Stomach (tissue), 9 donors: ENCODE results near the gene PSTPIP2. TPM values are rescaled to one million over a fixed set of nuclear protein-coding genes. Genes with fewer than 3 reads are reported as not detected.

Source experiments
- DNase-seq, 2 donors: peaks; one replicate each; pipeline versions ENCODE4 v3.0.0 to v3.0.0-alpha.2; 2013 to 2019
- H3K27ac ChIP-seq, 5 donors: fragments of 200-600 bp in 4 of 5; sonication (generic) in 4 of 5; one replicate each; pipeline ENCODE4 v1.5.1; 2013 to 2019; ENCODE audit warnings: mild to moderate bottlenecking in 1 of 5, moderate library complexity in 1 of 5
- H3K27me3 ChIP-seq, 3 donors: fragments of 200-600 bp; sonication (generic); one replicate each; pipeline ENCODE4 v1.5.1; 2017 to 2019; ENCODE audit warnings: mixed run types in 1 of 3
- H3K36me3 ChIP-seq, 4 donors: fragments of 200-600 bp; sonication (generic); 1 replicate in 3 of 4; 2 replicates in 1 of 4; pipeline ENCODE4 v1.5.1; 2016 to 2019
- H3K4me1 ChIP-seq, 4 donors: fragments of 200-600 bp; sonication (generic); one replicate each; pipeline ENCODE4 v1.5.1; 2016 to 2019
- H3K4me3 ChIP-seq, 4 donors: fragments of 200-600 bp; sonication (generic) in 3 of 4; one replicate each; pipeline ENCODE4 v1.5.1; 2016 to 2019; ENCODE audit warnings: mild to moderate bottlenecking in 1 of 4
- H3K9me3 ChIP-seq, 4 donors: fragments of 200-600 bp; sonication (generic); one replicate each; pipeline ENCODE4 v1.5.1; 2016 to 2019
- CTCF ChIP-seq, 7 experiments: fragments of 450-650 bp in 4 of 7; fragments of 200-600 bp in 3 of 7; sonication (generic) in 3 of 7; IDR thresholded peaks; one replicate each; pipeline ENCODE4 v1.5.1; 2016 to 2019; ENCODE audit warnings: antibody characterized with exemption in 7 of 7, control low read depth in 2 of 7, mild to moderate bottlenecking in 1 of 7
- EP300 ChIP-seq: sonication (generic); formaldehyde crosslinking; IDR thresholded peaks from one replicate; pipeline ENCODE4 v1.6.1; 2017; ENCODE audit warnings: antibody characterized with exemption
- POLR2A ChIP-seq, 4 donors: fragments of 450-650 bp; IDR thresholded peaks; one replicate each; pipeline ENCODE4 v1.6.1; 2016; ENCODE audit warnings: antibody characterized with exemption in 4 of 4, control low read depth in 2 of 4, mild to moderate bottlenecking in 1 of 4, moderate library complexity in 1 of 4
- POLR2AphosphoS5 ChIP-seq, 3 donors: sonication (generic); formaldehyde crosslinking; IDR thresholded peaks; one replicate each; pipeline ENCODE4 v1.6.1; 2016; ENCODE audit warnings: antibody characterized with exemption in 3 of 3
- WGBS, 5 donors: extraction: QIAGEN DNeasy Blood & Tissue Kit in 3 of 5; methylation state at CpG; one replicate each; pipeline versions ENCODE4 v1.1.5 to v1.1.7; 2013 to 2018; 5-methylcytosine and 5-hydroxymethylcytosine counted together
- intact Hi-C: fragments of 100-400 bp; cut with DNase I; formaldehyde crosslinking; loops from one replicate; pipeline ENCODE4 v1.15.1; 2023; ENCODE audit warnings: low total_unique reads
- polyA plus RNA-seq, 3 donors: library from polyadenylated mRNA; stranded (reverse); fragments of 200-250 nt; gene quantifications; one replicate each; pipeline ENCODE4 v1.2.3, GENCODE V29; 2013
- total RNA-seq, 5 donors: library from RNA; depleted of rRNA; stranded (reverse); fragments of >200 nt; gene quantifications; one replicate each; pipeline versions ENCODE4 v1.1.0 to v1.2.3, GENCODE V29; 2014 to 2016
- donor health status: healthy with polysubstance abuse.
- donor health status: Bipolar disorder and iron deficiency.
- donor health status: healthy.

Gene PSTPIP2
- total and polyA plus RNA-seq, 8 donors, result 1.2 to 11.0 (median 7.0) TPM

- Histone ChIP-seq H3K27me3 (no peaks in the 10 kb centered on the region), H3K4me1 (peaks cover 0 to 12% (median 4%) of the 10 kb centered on the region in 4 donors), H3K27ac (no peak overlapping the region), H3K4me3 (no peak overlapping the region), H3K9me3 (no peaks in the 10 kb centered on the region), H3K36me3 (peaks cover 43 to 80% (median 74%) of the 10 kb centered on the region in 4 donors)
- intact Hi-C loops, result no loop called here
- TF ChIP-seq EP300 (no peak), POLR2A (IDR thresholded peaks at IDR 0.05) (no peak), CTCF (IDR thresholded peaks at IDR 0.05) (no peak), POLR2AphosphoS5 (IDR thresholded peaks at IDR 0.05) (no peak)
- no peak for DNase-seq
- 54 to 78% (median 58%) methylated on average over 1 of the region's 1 CpG for WGBS, 5 donors
Measured at GRCh38 chr18:46080156-46080555, 8.1 kb upstream of the PSTPIP2 start.

- no peak for DNase-seq
- Histone ChIP-seq H3K9me3 (no peaks in the 10 kb centered on the region), H3K36me3 (peaks cover 35 to 71% (median 65%) of the 10 kb centered on the region in 4 donors), H3K4me3 (no peak overlapping the region), H3K27me3 (no peaks in the 10 kb centered on the region), H3K27ac (no peak overlapping the region), H3K4me1 (peaks cover 0 to 5% (median 0%) of the 10 kb centered on the region in 4 donors)
- TF ChIP-seq POLR2A (IDR thresholded peaks at IDR 0.05) (no peak), CTCF (IDR thresholded peaks at IDR 0.05) (no peak), EP300 (no peak), POLR2AphosphoS5 (IDR thresholded peaks at IDR 0.05) (no peak)
- intact Hi-C loops, result loop anchor here (10.0 kb wide), 1 partner anchor 115 kb away; the partner anchor contains the start of gene EPG5
Measured at GRCh38 chr18:46079336-46079735, 7.3 kb upstream of the PSTPIP2 start.

GRCh38 chr18:46073474-46074331 is 1.6 kb upstream of the PSTPIP2 start:
- intact Hi-C loops, result loop anchor here (10.0 kb wide), 1 partner anchor 109 kb away; the partner anchor contains the start of gene EPG5
- no peaks in the 10 kb centered on the region for H3K27me3 ChIP-seq
- H3K27ac ChIP-seq, result no peak overlapping the region
- 24 to 31% (median 25%) methylated on average over 9 of the region's 9 CpGs for WGBS, 5 donors
- peaks cover 0 to 15% (median 10%) of the 10 kb centered on the region in 4 donors for H3K36me3 ChIP-seq
- no peaks in the 10 kb centered on the region for H3K9me3 ChIP-seq
- peak in 5 of 7 experiments; percentile 41 to 71 (median 48) for TF ChIP-seq CTCF (IDR thresholded peaks at IDR 0.05)
- TF ChIP-seq POLR2A (IDR thresholded peaks at IDR 0.05), result no peak
- peak in 1 of 3 donors; percentile 24 for TF ChIP-seq POLR2AphosphoS5 (IDR thresholded peaks at IDR 0.05)
- H3K4me1 ChIP-seq, result peaks cover 17 to 50% (median 42%) of the 10 kb centered on the region in 4 donors
- peak; percentile 35 to 84 for DNase-seq
- no peak overlapping the region for H3K4me3 ChIP-seq

- DNase-seq, result peak in 1 of 2 donors; percentile 24
- H3K4me3 ChIP-seq, result peak overlapping the region in 2 of 4 donors; percentile 86 to 94
- TF ChIP-seq CTCF (IDR thresholded peaks at IDR 0.05), result no peak
- no peak for TF ChIP-seq POLR2AphosphoS5 (IDR thresholded peaks at IDR 0.05)
- no peak for TF ChIP-seq POLR2A (IDR thresholded peaks at IDR 0.05)
- no peak for TF ChIP-seq EP300
- H3K27me3 ChIP-seq, result no peaks in the 10 kb centered on the region
- H3K27ac ChIP-seq, result no peak overlapping the region
- H3K9me3 ChIP-seq, result no peaks in the 10 kb centered on the region
- WGBS, 5 donors, result 74 to 87% (median 79%) methylated on average over 3 of the region's 3 CpGs
- H3K36me3 ChIP-seq, result peaks cover 0 to 9% (median 4%) of the 10 kb centered on the region in 4 donors
- intact Hi-C loops, result loop anchor here (10.0 kb wide), 1 partner anchor 108 kb away; the partner anchor contains the start of gene EPG5
- peaks cover 17 to 57% (median 41%) of the 10 kb centered on the region in 4 donors for H3K4me1 ChIP-seq
Measured at GRCh38 chr18:46072959-46073358, 899 bp upstream of the PSTPIP2 start.
